Stomach (tissue), 9 donors: ENCODE data around the gene DDX31. TPM values are rescaled to one million over a fixed set of nuclear protein-coding genes. Genes with fewer than 3 reads are reported as not detected.
A peak's percentile ranks its signal among the peaks of the same experiment; 100 is the strongest.

ENCODE experiments used
- DNase-seq, 2 donors: peaks; one replicate each; pipeline versions ENCODE4 v3.0.0 to v3.0.0-alpha.2; 2013 to 2019
- H3K27ac ChIP-seq, 5 donors: fragments of 200-600 bp in 4 of 5; sonication (generic) in 4 of 5; one replicate each; pipeline ENCODE4 v1.5.1; 2013 to 2019; ENCODE audit warnings: mild to moderate bottlenecking in 1 of 5, moderate library complexity in 1 of 5
- H3K27me3 ChIP-seq, 3 donors: fragments of 200-600 bp; sonication (generic); one replicate each; pipeline ENCODE4 v1.5.1; 2017 to 2019; ENCODE audit warnings: mixed run types in 1 of 3
- H3K36me3 ChIP-seq, 4 donors: fragments of 200-600 bp; sonication (generic); 1 replicate in 3 of 4; 2 replicates in 1 of 4; pipeline ENCODE4 v1.5.1; 2016 to 2019
- H3K4me1 ChIP-seq, 4 donors: fragments of 200-600 bp; sonication (generic); one replicate each; pipeline ENCODE4 v1.5.1; 2016 to 2019
- H3K4me3 ChIP-seq, 4 donors: fragments of 200-600 bp; sonication (generic) in 3 of 4; one replicate each; pipeline ENCODE4 v1.5.1; 2016 to 2019; ENCODE audit warnings: mild to moderate bottlenecking in 1 of 4
- H3K9me3 ChIP-seq, 4 donors: fragments of 200-600 bp; sonication (generic); one replicate each; pipeline ENCODE4 v1.5.1; 2016 to 2019
- CTCF ChIP-seq, 7 experiments: fragments of 450-650 bp in 4 of 7; fragments of 200-600 bp in 3 of 7; sonication (generic) in 3 of 7; IDR thresholded peaks; one replicate each; pipeline ENCODE4 v1.5.1; 2016 to 2019; ENCODE audit warnings: antibody characterized with exemption in 7 of 7, control low read depth in 2 of 7, mild to moderate bottlenecking in 1 of 7
- EP300 ChIP-seq: sonication (generic); formaldehyde crosslinking; IDR thresholded peaks from one replicate; pipeline ENCODE4 v1.6.1; 2017; ENCODE audit warnings: antibody characterized with exemption
- POLR2A ChIP-seq, 4 donors: fragments of 450-650 bp; IDR thresholded peaks; one replicate each; pipeline ENCODE4 v1.6.1; 2016; ENCODE audit warnings: antibody characterized with exemption in 4 of 4, control low read depth in 2 of 4, mild to moderate bottlenecking in 1 of 4, moderate library complexity in 1 of 4
- POLR2AphosphoS5 ChIP-seq, 3 donors: sonication (generic); formaldehyde crosslinking; IDR thresholded peaks; one replicate each; pipeline ENCODE4 v1.6.1; 2016; ENCODE audit warnings: antibody characterized with exemption in 3 of 3
- WGBS, 5 donors: extraction: QIAGEN DNeasy Blood & Tissue Kit in 3 of 5; methylation state at CpG; one replicate each; pipeline versions ENCODE4 v1.1.5 to v1.1.7; 2013 to 2018; 5-methylcytosine and 5-hydroxymethylcytosine counted together
- intact Hi-C: fragments of 100-400 bp; cut with DNase I; formaldehyde crosslinking; loops from one replicate; pipeline ENCODE4 v1.15.1; 2023; ENCODE audit warnings: low total_unique reads
- polyA plus RNA-seq, 3 donors: library from polyadenylated mRNA; stranded (reverse); fragments of 200-250 nt; gene quantifications; one replicate each; pipeline ENCODE4 v1.2.3, GENCODE V29; 2013
- total RNA-seq, 5 donors: library from RNA; depleted of rRNA; stranded (reverse); fragments of >200 nt; gene quantifications; one replicate each; pipeline versions ENCODE4 v1.1.0 to v1.2.3, GENCODE V29; 2014 to 2016
- donor health status: healthy with polysubstance abuse.
- donor health status: Bipolar disorder and iron deficiency.
- donor health status: healthy.

The DDX31 gene
- total and polyA plus RNA-seq, 8 donors: 3.1 to 26.8 (median 5.8) TPM

- intact Hi-C loops: no loop called here
- TF ChIP-seq CTCF (IDR thresholded peaks at IDR 0.05): no peak
- H3K4me3 ChIP-seq: no peak overlapping the region
- H3K27ac ChIP-seq: peak overlapping the region in 1 of 5 donors; percentile 6
- peaks cover 43 to 88% (median 77%) of the 10 kb centered on the region in 4 donors for H3K36me3 ChIP-seq
- H3K9me3 ChIP-seq: no peaks in the 10 kb centered on the region
- H3K27me3 ChIP-seq: no peaks in the 10 kb centered on the region
- peaks cover 0 to 5% (median 0%) of the 10 kb centered on the region in 4 donors for H3K4me1 ChIP-seq
- WGBS, 5 donors: 83 to 88% (median 86%) methylated on average over 11 of the region's 11 CpGs
- no peak for DNase-seq
Observed at GRCh38 chr9:132627594-132627993, 42.2 kb downstream of the DDX31 start.

GRCh38 chr9:132627106-132627505 is 42.7 kb downstream of the DDX31 start:
- 29 to 55% (median 53%) methylated on average over 7 of the region's 7 CpGs for WGBS, 5 donors
- intact Hi-C loops: no loop called here
- peak; percentile 43 to 81 for DNase-seq
- no peak overlapping the region for H3K4me3 ChIP-seq
- peak overlapping the region in 2 of 5 donors; percentile 6 to 38 for H3K27ac ChIP-seq
- H3K27me3 ChIP-seq: no peaks in the 10 kb centered on the region
- TF ChIP-seq CTCF (IDR thresholded peaks at IDR 0.05): no peak
- peak in 1 of 3 donors; percentile 51 for TF ChIP-seq POLR2AphosphoS5 (IDR thresholded peaks at IDR 0.05)
- TF ChIP-seq POLR2A (IDR thresholded peaks at IDR 0.05): no peak
- no peaks in the 10 kb centered on the region for H3K9me3 ChIP-seq
- H3K36me3 ChIP-seq: peaks cover 43 to 93% (median 78%) of the 10 kb centered on the region in 4 donors
- peaks cover 0 to 5% (median 0%) of the 10 kb centered on the region in 4 donors for H3K4me1 ChIP-seq

- Histone ChIP-seq H3K4me3 (no peak overlapping the region), H3K36me3 (peaks cover 38 to 86% (median 76%) of the 10 kb centered on the region in 4 donors), H3K9me3 (no peaks in the 10 kb centered on the region), H3K27ac (peak overlapping the region in 1 of 5 donors; percentile 38), H3K27me3 (no peaks in the 10 kb centered on the region), H3K4me1 (peaks cover 0 to 5% (median 0%) of the 10 kb centered on the region in 4 donors)
- no peak for DNase-seq
- intact Hi-C loops: no loop called here
- 86 to 95% (median 92%) methylated on average over 5 of the region's 5 CpGs for WGBS, 5 donors
- TF ChIP-seq EP300 (no peak), CTCF (IDR thresholded peaks at IDR 0.05) (no peak), POLR2AphosphoS5 (IDR thresholded peaks at IDR 0.05) (no peak), POLR2A (IDR thresholded peaks at IDR 0.05) (no peak)
Observed at GRCh38 chr9:132626285-132626684, 43.5 kb downstream of the DDX31 start.

GRCh38 chr9:132622159-132622558 is 47.6 kb downstream of the DDX31 start:
- DNase-seq: peak; percentile 34 to 51

More at GRCh38 chr9:132622159-132622558, 47.6 kb downstream of the DDX31 start:
- H3K27ac ChIP-seq: no peak overlapping the region
- no peak for TF ChIP-seq CTCF (IDR thresholded peaks at IDR 0.05)
- H3K9me3 ChIP-seq: no peaks in the 10 kb centered on the region
- WGBS, 5 donors: 68 to 75% (median 74%) methylated on average over 5 of the region's 5 CpGs
- no peak overlapping the region for H3K4me3 ChIP-seq
- no peaks in the 10 kb centered on the region for H3K4me1 ChIP-seq
- peaks cover 20 to 75% (median 69%) of the 10 kb centered on the region in 4 donors for H3K36me3 ChIP-seq
- intact Hi-C loops: no loop called here
- H3K27me3 ChIP-seq: no peaks in the 10 kb centered on the region
